ENCODE results near the gene PKP3.
"Not testable (repeated sequence)": the region's sequence is repeated elsewhere in the genome, so short reads cannot be mapped to it uniquely, and the experiment has no call there.

Gene PKP3

DNA sequence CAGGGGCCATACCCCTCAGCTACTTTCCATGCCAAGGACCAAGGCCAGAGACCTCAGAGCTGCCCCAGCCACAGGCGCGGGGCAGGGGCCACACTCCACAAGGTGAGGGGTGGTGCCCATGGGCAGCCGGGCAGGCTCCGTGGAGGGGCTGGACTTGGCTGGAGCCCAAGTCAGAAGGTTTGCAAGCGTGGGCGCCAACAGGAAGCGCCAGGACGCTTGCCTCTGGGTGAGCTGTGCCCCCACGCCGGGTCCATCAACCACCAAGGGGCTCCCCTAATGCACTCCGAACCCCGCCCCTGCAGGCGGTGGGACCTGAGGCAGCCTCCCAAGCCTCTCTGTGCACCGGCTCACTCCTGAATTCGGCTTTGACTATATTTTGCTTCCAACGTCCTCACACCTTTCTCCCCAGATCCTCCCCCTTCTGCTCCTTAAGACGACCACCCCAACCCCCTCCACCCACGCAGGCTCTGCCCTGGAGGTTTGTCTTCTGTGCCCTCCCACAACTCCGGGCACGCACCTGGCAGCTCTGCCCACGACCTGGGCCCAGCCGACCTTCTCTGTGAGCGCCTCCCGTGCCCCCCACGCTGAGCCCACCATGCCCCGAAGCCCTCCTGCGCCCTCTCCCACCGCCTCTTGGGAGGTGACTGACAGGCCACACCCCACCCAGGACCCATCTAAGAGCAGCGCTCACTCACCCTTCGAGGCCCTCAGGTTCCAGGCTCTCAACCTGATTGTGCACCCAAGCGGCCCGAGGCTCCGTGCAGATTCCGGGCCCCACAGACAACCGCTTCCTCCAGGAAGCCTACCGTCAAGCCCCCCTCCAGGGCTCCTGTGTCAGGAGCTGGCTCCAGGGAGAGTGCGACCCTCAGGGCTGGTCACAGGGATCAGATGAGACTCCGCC is 2.6 kb upstream of the PKP3 start:
- no peak overlapping the region for H3K4me3 ChIP-seq (ENCODE audit: low read length)
- no peak for DNase-seq (ENCODE audit: low read depth, low spot score)

DNA sequence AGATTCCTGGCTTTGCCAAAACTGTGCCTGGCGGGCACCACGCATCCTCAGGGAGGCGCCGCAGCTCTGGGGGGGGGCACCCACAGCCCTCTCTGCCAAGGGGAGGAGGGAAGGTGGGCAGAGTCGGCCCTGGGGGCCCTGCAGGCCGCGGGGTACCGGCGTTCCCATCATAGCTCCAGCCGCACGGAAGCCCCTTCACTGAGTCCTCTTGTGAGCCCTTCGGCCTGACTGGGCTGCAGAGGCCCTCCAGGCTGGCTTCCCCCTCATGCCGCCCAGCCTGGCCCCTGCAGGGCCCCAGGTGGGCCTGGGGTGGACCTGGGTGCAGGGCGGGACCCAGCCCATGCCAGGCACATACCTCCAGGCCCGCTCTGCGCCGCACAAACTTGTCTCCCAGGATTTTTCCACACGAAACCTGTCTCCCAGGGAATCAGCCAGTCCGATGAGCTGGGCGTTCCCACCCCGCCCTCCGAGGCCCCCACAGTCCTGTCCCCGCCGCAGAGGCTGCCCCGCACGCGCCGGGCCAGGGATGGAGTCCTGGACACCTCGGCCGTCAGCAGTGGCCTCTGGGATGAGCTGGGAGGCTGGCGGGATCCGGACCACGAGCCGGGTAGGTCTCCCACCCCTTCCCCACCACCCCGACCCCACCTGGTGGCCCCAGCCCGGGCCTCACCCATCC is 1.8 kb upstream of the PKP3 start:
- no peak overlapping the region for H3K4me3 ChIP-seq (ENCODE audit: low read length)

DNA sequence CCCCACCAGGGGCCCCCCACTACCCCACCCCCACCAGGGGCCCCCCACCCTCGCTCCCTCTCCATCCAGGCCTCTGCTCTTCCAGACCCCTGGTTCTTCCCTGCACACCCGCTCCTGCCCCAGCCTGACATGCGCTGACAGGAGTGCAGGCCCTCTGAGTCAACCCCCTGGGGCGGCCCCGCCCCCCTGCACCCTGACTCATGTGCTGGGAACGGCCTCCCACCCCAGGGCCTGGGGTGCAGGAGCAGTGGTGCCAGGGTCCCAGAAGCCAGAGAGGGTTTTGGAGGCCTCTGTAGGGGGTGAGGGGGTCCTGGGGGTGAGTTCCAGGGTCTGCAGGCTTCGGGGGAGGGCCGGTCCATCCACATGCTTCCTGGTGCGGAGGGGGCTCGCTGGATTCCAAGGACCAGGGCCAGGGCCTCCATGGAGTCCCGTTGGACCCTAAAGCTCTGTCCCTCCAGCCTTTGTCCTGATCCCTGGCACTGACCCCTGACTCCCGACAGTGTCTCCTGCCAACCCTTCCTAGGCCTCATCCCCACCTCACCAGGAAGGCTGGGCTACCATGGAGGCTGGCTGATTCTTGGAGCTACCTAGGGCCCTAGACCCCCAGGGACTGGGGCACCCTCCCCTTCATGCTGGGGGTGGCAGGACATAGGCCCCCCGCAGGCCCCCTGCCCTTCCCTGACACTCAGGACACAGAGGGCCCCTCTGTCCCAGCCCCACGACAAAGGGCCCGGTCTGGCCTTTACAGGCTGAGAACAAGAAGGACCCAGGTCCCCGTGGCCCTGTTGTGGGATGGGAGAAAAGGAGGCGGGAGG is 583 bp upstream of the PKP3 start:
- no peak for DNase-seq (ENCODE audit: low read depth, low spot score)

More for the DNA sequence above, 1.8 kb upstream of the PKP3 start:
- DNase-seq (ENCODE audit: low read depth, low spot score), result no peak

DNA sequence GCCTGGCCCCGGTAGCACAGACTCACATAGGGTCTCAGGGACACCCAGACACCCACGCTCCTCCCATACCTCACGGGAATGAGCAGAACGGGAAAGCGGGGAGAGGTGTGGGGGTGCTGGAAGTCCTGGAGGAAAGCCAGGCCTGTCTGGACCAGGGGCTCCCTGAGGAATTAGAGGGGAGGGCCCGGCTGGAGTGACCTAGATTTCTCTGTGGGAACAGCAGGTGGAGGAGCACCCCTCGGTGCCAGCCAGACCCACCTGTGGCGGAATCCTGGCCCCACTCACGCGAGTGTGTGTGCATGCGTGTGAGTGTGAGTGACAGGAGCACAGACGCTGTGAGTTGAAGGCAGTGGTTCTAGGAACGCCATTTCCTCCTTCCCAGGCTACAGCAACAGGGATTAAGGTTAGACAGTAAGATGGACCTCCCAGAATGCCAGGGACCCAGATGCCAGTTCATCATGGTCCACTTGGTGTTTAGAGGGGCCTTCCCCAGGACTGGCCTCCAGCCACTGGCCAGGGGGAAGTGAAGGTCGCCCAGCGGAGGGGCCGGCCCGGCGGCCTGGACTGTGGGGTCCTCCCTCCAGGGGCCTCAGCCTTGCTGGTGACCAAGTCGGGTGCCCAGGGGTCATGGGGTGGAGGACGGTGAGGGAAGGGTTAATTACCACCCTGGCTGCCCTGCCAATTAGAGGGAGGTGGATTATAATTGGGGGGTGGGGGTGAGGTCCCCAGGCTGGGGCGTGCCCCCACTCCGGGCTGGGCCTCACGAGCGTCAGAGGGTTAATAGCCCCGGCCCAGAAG is 1.0 kb downstream of the PKP3 start:
- no peak overlapping the region for H3K4me3 ChIP-seq (ENCODE audit: low read length)

More for the DNA sequence above, 583 bp upstream of the PKP3 start:
- H3K4me3 ChIP-seq (ENCODE audit: low read length), result no peak overlapping the region

DNA sequence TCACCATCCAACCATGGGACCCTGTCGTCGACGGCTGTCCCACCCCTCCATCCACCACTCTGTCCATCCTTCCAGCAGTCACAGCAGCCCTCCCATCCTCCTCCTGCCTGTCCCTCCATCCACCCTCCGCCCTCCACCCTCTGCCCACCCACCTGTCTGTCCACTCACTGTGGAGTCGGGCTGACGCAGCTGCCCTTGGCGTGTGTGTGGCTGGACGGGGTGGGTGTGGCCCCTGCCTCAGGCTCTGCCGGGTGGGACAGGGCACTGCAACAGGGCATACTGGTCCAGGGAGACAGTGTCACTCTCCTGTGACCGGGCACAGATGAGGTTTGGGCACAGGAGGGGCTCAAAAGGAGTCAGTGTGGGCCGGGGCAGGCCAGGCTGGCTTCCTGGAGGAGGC is 1.9 kb downstream of the PKP3 start:
- no peak overlapping the region for H3K4me3 ChIP-seq (ENCODE audit: low read length)
- DNase-seq (ENCODE audit: low read depth, low spot score), result no peak

More for the DNA sequence above, 1.0 kb downstream of the PKP3 start:
- DNase-seq (ENCODE audit: low read depth, low spot score), result no peak

DNA sequence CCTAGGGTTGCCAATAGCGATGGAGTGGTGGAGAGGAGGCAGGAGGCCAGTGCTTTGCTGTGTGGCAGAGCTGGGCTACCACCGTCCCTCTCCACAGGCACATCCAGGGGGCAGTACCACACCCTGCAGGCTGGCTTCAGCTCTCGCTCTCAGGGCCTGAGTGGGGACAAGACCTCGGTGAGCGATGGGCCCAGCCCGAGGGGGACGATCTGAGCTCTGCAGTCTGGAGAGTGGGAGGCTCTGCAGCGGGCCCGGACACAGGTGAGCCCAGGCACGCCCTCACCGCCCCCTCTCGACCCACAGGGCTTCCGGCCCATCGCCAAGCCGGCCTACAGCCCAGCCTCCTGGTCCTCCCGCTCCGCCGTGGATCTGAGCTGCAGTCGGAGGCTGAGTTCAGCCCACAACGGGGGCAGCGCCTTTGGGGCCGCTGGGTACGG is 2.5 kb downstream of the PKP3 start:
- no peak for DNase-seq (ENCODE audit: low read depth, low spot score)
- H3K4me3 ChIP-seq (ENCODE audit: low read length), result no peak overlapping the region

DNA sequence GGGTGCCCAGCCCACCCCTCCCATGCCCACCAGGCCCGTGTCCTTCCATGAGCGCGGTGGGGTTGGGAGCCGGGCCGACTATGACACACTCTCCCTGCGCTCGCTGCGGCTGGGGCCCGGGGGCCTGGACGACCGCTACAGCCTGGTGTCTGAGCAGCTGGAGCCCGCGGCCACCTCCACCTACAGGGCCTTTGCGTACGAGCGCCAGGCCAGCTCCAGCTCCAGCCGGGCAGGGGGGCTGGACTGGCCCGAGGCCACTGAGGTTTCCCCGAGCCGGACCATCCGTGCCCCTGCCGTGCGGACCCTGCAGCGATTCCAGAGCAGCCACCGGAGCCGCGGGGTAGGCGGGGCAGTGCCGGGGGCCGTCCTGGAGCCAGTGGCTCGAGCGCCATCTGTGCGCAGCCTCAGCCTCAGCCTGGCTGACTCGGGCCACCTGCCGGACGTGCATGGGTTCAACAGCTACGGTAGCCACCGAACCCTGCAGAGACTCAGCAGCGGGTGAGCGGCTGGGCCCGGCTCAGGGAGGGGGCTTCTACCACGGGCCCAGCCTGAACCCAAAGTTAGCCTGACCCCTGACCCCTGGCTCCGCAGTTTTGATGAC is 3.0 kb downstream of the PKP3 start:
- no peak for DNase-seq (ENCODE audit: low read depth, low spot score)
- H3K4me3 ChIP-seq (ENCODE audit: low read length), result no peak overlapping the region

DNA sequence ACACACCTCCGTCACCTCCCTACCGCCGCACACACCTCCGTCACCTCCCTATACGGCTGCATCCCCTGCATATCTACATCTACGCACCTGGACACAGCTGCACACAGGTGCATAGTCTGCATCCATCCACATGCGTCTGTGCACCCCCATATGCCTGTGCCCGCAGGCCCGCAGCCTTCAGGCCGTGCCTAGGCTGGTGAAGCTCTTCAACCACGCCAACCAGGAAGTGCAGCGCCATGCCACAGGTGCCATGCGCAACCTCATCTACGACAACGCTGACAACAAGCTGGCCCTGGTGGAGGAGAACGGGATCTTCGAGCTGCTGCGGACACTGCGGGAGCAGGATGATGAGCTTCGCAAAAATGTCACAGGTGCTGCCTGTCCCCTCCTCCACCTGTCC is 4.8 kb downstream of the PKP3 start:
- no peak for DNase-seq (ENCODE audit: low read depth, low spot score)
- H3K4me3 ChIP-seq (ENCODE audit: low read length), result no peak overlapping the region

DNA sequence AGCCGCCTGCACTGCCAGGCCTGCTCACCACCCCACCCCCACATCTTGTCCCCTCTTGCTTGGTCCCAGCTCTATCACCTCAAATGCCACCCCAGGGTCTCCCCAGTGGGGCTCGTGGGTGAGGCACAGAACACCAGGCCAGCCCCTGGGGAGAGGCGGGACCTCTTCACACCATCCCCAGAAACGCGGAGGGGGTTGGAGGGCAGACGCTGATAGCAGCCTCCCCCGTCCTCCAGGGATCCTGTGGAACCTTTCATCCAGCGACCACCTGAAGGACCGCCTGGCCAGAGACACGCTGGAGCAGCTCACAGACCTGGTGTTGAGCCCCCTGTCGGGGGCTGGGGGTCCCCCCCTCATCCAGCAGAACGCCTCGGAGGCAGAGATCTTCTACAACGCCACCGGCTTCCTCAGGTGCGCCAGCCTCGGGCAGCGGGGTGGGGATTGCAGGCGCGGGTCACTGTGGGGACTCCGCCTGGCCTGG is 5.8 kb downstream of the PKP3 start:
- DNase-seq (ENCODE audit: low read depth, low spot score), result no peak
- H3K4me3 ChIP-seq (ENCODE audit: low read length), result no peak overlapping the region

DNA sequence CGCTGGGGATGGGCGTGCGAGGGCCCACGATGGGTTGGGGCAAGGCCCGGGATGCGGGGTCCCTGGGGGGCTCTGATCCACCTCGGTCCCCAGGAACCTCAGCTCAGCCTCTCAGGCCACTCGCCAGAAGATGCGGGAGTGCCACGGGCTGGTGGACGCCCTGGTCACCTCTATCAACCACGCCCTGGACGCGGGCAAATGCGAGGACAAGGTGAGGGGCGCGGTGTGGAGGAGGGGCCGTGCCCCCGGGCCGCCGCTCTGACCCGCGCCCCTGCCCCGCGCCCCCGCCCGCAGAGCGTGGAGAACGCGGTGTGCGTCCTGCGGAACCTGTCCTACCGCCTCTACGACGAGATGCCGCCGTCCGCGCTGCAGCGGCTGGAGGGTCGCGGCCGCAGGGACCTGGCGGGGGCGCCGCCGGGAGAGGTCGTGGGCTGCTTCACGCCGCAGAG is 6.3 kb downstream of the PKP3 start:
- DNase-seq (ENCODE audit: low read depth, low spot score), result no peak
- no peak overlapping the region for H3K4me3 ChIP-seq (ENCODE audit: low read length)

DNA sequence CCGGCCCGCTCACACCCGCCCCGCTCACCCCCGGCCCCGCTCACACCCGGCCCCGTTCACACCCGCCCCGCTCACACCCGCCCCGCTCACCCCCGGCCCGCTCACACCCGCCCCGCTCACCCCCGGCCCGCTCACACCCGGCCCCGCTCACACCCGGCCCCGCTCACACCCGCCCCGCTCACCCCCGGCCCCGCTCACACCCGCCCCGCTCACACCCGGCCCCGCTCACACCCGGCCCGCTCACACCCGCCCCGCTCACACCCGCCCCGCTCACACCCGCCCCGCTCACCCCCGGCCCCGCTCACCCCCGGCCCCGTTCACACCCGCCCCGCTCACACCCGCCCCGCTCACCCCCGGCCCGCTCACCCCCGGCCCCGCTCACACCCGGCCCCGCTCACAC is 7.2 kb downstream of the PKP3 start:
- not testable (repeated sequence) for H3K4me3 ChIP-seq (ENCODE audit: low read length); DNase-seq (ENCODE audit: low read depth, low spot score)

DNA sequence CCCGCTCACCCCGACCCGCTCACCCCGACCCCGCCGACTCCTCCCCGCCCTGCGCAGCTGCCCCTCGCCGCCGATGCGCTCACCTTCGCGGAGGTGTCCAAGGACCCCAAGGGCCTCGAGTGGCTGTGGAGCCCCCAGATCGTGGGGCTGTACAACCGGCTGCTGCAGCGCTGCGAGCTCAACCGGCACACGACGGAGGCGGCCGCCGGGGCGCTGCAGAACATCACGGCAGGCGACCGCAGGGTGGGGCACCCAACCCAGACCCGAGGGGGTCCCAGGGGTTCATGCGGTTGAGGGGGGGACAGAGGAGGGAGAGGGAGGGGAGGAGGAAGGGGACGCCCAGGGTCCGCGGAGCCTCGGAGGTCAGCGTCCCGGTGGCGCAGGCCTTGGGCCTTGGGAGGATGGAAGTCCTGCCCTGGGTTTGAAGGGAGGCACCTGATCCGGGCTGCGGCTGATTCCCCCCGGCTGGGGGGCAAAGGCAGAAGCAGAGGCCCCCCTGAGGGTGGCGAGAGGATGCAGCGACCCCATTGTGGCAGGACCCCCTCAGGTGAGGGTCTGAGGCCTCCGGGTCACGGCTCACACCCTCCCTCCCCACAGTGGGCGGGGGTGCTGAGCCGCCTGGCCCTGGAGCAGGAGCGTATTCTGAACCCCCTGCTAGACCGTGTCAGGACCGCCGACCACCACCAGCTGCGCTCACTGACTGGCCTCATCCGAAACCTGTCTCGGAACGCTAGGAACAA is 9.2 kb downstream of the PKP3 start:
- no peak for DNase-seq (ENCODE audit: low read depth, low spot score)
- H3K4me3 ChIP-seq (ENCODE audit: low read length), result no peak overlapping the region

DNA sequence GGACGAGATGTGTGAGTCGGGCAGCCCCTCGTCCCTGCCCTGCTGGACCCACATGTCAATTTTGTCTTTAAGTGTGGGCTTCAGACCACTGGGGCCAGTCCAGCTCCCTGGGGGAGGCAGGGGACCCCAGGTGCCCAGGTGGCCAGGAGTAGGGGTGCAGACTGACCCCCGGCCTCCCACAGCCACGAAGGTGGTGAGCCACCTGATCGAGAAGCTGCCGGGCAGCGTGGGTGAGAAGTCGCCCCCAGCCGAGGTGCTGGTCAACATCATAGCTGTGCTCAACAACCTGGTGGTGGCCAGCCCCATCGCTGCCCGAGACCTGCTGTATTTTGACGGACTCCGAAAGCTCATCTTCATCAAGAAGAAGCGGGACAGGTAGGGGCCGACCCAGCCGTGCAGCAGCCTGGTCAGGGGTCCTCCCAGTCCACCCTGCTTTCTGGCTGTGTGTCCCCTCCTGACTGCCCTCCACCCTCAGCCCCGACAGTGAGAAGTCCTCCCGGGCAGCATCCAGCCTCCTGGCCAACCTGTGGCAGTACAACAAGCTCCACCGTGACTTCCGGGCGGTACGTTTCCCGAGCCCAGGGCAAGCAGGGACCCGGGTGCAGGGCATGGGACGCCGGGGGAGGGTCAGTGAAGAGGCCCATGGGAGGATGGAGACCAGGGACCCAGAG is 9.9 kb downstream of the PKP3 start:
- DNase-seq (ENCODE audit: low read depth, low spot score), result no peak
- H3K4me3 ChIP-seq (ENCODE audit: low read length), result no peak overlapping the region

DNA sequence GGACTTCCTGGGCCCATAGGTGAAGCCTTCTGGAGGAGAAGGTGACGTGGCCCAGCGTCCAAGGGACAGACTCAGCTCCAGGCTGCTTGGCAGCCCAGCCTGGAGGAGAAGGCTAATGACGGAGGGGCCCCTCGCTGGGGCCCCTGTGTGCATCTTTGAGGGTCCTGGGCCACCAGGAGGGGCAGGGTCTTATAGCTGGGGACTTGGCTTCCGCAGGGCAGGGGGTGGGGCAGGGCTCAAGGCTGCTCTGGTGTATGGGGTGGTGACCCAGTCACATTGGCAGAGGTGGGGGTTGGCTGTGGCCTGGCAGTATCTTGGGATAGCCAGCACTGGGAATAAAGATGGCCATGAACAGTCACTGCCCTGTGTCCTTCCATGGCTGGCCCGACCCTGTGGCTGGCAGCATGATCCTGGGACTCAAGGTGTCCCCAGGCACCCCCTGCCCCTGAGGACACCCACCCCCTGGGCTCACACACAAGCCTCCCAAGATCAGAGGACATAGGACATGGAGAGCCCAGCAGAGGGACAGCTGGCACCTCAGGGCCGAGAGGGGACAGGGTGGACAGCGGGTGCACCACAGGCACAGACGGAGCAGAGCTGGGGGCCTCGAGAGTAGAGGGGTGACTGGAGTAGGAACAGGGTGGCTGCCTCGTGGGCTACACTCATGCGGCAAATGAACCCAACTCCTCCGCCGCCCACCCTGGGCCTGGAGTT is 10.7 kb downstream of the PKP3 start:
- no peak overlapping the region for H3K4me3 ChIP-seq (ENCODE audit: low read length)
- DNase-seq (ENCODE audit: low read depth, low spot score), result no peak

DNA sequence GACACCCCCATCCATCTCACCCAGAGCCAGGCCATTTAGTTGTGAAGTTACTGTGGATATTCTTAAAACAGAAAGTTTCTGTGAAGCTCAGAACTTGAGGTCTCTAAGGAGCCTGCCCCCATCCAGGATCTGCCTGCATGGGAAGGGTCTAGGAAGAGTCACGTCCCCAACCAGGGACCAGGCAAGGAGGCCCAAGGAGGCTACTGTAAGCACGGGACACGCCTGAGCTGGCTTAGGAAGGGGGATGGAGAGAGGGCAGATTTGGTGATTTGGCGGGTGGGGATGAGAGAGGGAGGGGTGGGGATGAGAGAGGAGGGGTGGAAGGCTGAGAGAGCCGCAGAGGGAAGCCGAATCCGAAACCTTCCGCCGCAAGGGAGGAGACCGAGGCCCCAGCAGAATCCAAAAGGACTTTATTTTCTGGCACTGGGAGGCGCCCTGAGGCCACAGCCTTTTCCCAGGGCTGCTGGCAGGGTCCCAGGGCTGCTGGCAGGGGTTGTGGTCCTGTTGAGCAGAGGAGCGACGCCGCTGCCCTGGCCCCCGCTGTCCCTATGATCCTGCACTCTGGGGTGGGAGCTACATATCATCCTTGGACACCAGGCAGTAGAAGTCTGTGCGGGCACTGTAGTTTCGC is 11.4 kb downstream of the PKP3 start:
- H3K4me3 ChIP-seq (ENCODE audit: low read length), result no peak overlapping the region
- DNase-seq (ENCODE audit: low read depth, low spot score), result no peak

All from Jurkat, Clone E6-1 (cell line).